ENCODE measurements around the gene LRRC41.
"Not testable (repeated sequence)": the region's sequence is repeated elsewhere in the genome, so short reads cannot be mapped to it uniquely, and the experiment has no call there.

LRRC41 gene

GRCh38 chr1:46285730-46286477, 17.5 kb downstream of the LRRC41 start:
- DNase-seq (ENCODE audit: low read depth): peak; percentile 7

GRCh38 chr1:46284597-46285564, 18.5 kb downstream of the LRRC41 start:
- DNase-seq (ENCODE audit: low read depth): no peak

- DNase-seq (ENCODE audit: low read depth): no peak
Observed at GRCh38 chr1:46284058-46284457, 19.4 kb downstream of the LRRC41 start.

- no peak for DNase-seq (ENCODE audit: low read depth)
Observed at GRCh38 chr1:46281021-46281420, 22.4 kb downstream of the LRRC41 start.

GRCh38 chr1:46280092-46280491, 23.3 kb downstream of the LRRC41 start:
- DNase-seq (ENCODE audit: low read depth): no peak

GRCh38 chr1:46278807-46279206, 24.6 kb downstream of the LRRC41 start:
- DNase-seq (ENCODE audit: low read depth): no peak

GRCh38 chr1:46277658-46278373, 25.6 kb downstream of the LRRC41 start:
- no peak for DNase-seq (ENCODE audit: low read depth)

- DNase-seq (ENCODE audit: low read depth): no peak
Observed at GRCh38 chr1:46275030-46275337, 28.4 kb downstream of the LRRC41 start.

GRCh38 chr1:46274225-46275029, 29.0 kb downstream of the LRRC41 start:
- no peak for DNase-seq (ENCODE audit: low read depth)

GRCh38 chr1:46268578-46268977, 34.8 kb downstream of the LRRC41 start:
- DNase-seq (ENCODE audit: low read depth): no peak

GRCh38 chr1:46263146-46263545, 40.3 kb downstream of the LRRC41 start:
- no peak for DNase-seq (ENCODE audit: low read depth)

GRCh38 chr1:46262508-46262907, 40.9 kb downstream of the LRRC41 start:
- no peak for DNase-seq (ENCODE audit: low read depth)

GRCh38 chr1:46256523-46256922, 46.9 kb downstream of the LRRC41 start:
- DNase-seq (ENCODE audit: low read depth): no peak

- no peak for DNase-seq (ENCODE audit: low read depth)
Observed at GRCh38 chr1:46254668-46255067, 48.7 kb downstream of the LRRC41 start.

GRCh38 chr1:46248122-46248920, 55.1 kb downstream of the LRRC41 start:
- no peak for DNase-seq (ENCODE audit: low read depth)

- DNase-seq (ENCODE audit: low read depth): peak; percentile 89
Observed at GRCh38 chr1:46247436-46248121, 55.8 kb downstream of the LRRC41 start, which contains the start of gene RAD54L. TSS of gene RAD54L (plus strand) at chr1:46247763. CDS start at chr1:46248406, 643 bp downstream.

- DNase-seq (ENCODE audit: low read depth): peak; percentile 44
Observed at GRCh38 chr1:46246548-46247435, 56.6 kb downstream of the LRRC41 start.

- not testable (repeated sequence) for DNase-seq (ENCODE audit: low read depth)
Observed at GRCh38 chr1:46246136-46246535, 57.3 kb downstream of the LRRC41 start.

Data from stimulated activated CD8-positive, alpha-beta memory T cell treated with anti-CD3 and anti-CD28 coated beads, Interleukin-12 subunit alpha, Interleukin-12 subunit beta, amount 100 ng/mL, for 4 hours (primary cell).